Esophagus squamous epithelium (tissue), 5 donors: ENCODE measurements around the gene PPP2R3C. TPM values are rescaled to one million over a fixed set of nuclear protein-coding genes. Genes with fewer than 3 reads are reported as not detected.

ENCODE experiments used
- DNase-seq: peaks from one replicate; lab custom pipeline; 2025; lab: John Stamatoyannopoulos, UW
- H3K27ac ChIP-seq, 4 donors: fragments of 200-600 bp; sonication (generic); one replicate each; pipeline ENCODE4 v1.5.1; 2016 to 2019; ENCODE audit warnings: mild to moderate bottlenecking in 1 of 4
- H3K27me3 ChIP-seq, 4 donors: fragments of 200-600 bp; sonication (generic); 1 replicate in 3 of 4; 2 replicates in 1 of 4; pipeline versions ENCODE4 v1.5.1 to v1.6.0; 2017 to 2021; ENCODE audit warnings: antibody characterized with exemption in 1 of 4
- H3K36me3 ChIP-seq, 3 donors: fragments of 200-600 bp; sonication (generic); one replicate each; pipeline ENCODE4 v1.5.1; 2016 to 2019
- H3K4me1 ChIP-seq, 3 donors: fragments of 200-600 bp; sonication (generic); one replicate each; pipeline ENCODE4 v1.5.1; 2017 to 2019
- H3K4me3 ChIP-seq, 4 donors: fragments of 200-600 bp; sonication (generic); 1 replicate in 3 of 4; 2 replicates in 1 of 4; pipeline ENCODE4 v1.5.1; 2016 to 2019; ENCODE audit warnings: mild to moderate bottlenecking in 2 of 4, moderate library complexity in 1 of 4
- H3K9me3 ChIP-seq, 3 donors: fragments of 200-600 bp; sonication (generic); one replicate each; pipeline ENCODE4 v1.5.1; 2016 to 2019
- CTCF ChIP-seq, 6 experiments: fragments of 450-650 bp in 4 of 6; fragments of 200-600 bp in 2 of 6; sonication (generic) in 2 of 6; IDR thresholded peaks; one replicate each; pipeline ENCODE4 v1.5.1; 2016 to 2019; ENCODE audit warnings: antibody characterized with exemption in 6 of 6, mild to moderate bottlenecking in 4 of 6, moderate library complexity in 4 of 6
- POLR2A ChIP-seq, 4 donors: fragments of 450-650 bp; IDR thresholded peaks; one replicate each; pipeline ENCODE4 v1.6.1; 2017; ENCODE audit warnings: antibody characterized with exemption in 4 of 4, mild to moderate bottlenecking in 4 of 4, moderate library complexity in 3 of 4
- WGBS, 2 donors: methylation state at CpG; one replicate each; pipeline ENCODE4 v1.1.5; 2018; 5-methylcytosine and 5-hydroxymethylcytosine counted together
- intact Hi-C: fragments of 100-400 bp; cut with DNase I; formaldehyde crosslinking; loops from one replicate; pipeline ENCODE4 v1.15.0; 2022
- total RNA-seq, 4 donors: library from RNA; depleted of rRNA; stranded (reverse); fragments of >200 nt; gene quantifications; one replicate each; pipeline ENCODE4 v1.1.0, GENCODE V29; 2016
- donor health status: DM: yes; HTN: yes; CAD: no.

PPP2R3C gene
- total RNA-seq, 4 donors from 2014 or later: 7.1 to 23.9 (median 13.5) TPM

DNA sequence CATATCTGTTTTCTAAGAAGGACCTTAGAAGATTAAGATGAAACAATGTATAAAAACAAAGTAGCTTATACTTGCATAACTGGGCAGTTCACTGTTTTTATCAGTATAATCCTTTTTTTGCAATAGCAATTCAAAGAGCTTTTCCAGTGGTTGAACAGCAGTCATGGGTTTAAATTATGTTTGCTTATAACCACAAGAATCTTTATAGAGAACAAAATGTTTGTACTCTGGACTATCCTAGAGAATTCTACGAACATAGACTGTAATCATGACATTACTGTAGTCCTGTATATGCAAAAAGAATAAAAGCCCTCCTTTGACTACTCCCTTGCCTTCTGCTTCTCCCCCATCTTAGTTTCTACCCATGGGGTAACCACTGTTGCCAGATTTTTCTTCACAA lies 70.0 kb downstream of the PPP2R3C start:
- TF ChIP-seq CTCF (IDR thresholded peaks at IDR 0.05): no peak
- no peak for TF ChIP-seq POLR2A (IDR thresholded peaks at IDR 0.05)
- 68 to 80% methylated on average over 1 of the region's 1 CpG for WGBS, 2 donors
- H3K4me1 ChIP-seq: peaks cover 6 to 50% (median 14%) of the 10 kb centered on the region in 3 donors
- peaks cover 0 to 79% (median 3%) of the 10 kb centered on the region in 3 donors for H3K36me3 ChIP-seq
- no peaks in the 10 kb centered on the region for H3K9me3 ChIP-seq
- H3K27me3 ChIP-seq: no peaks in the 10 kb centered on the region
- no peak overlapping the region for H3K4me3 ChIP-seq
- DNase-seq: no peak
- H3K27ac ChIP-seq: no peak overlapping the region
- intact Hi-C loops: no loop called here

DNA sequence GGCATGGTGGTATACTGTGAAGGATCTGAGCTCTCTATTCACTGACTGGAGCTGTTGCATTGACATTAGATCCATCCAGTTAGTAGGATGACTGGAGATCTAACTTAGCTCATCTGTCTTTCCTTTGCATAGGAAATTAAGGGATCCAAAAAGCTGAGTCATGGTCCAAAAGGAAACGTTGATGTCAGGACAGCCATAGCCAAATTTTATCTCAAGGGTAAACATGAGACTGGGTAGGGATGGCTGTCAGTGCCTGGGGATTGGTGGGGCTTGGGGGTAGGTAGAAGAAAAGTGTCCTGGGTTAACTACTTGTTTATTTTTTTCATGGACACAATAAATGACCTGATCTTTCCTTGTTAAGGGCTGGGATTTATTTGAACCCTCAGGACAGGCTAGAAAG lies 71.1 kb downstream of the PPP2R3C start:
- Histone ChIP-seq H3K9me3 (no peaks in the 10 kb centered on the region), H3K4me1 (peaks cover 6 to 53% (median 14%) of the 10 kb centered on the region in 3 donors), H3K36me3 (peaks cover 0 to 68% (median 0%) of the 10 kb centered on the region in 3 donors), H3K27ac (peak overlapping the region in 1 of 4 donors; percentile 48), H3K27me3 (no peaks in the 10 kb centered on the region), H3K4me3 (no peak overlapping the region)
- intact Hi-C loops: no loop called here
- no peak for DNase-seq
- 0 to 8% methylated on average over 1 of the region's 1 CpG for WGBS, 2 donors
- TF ChIP-seq CTCF (IDR thresholded peaks at IDR 0.05): no peak
- TF ChIP-seq POLR2A (IDR thresholded peaks at IDR 0.05): no peak

GRCh38 chr14:35047976-35048513 lies 73.7 kb downstream of the PPP2R3C start:
- Histone ChIP-seq H3K9me3 (no peaks in the 10 kb centered on the region), H3K27ac (no peak overlapping the region), H3K27me3 (no peaks in the 10 kb centered on the region), H3K4me1 (peaks cover 6 to 62% (median 16%) of the 10 kb centered on the region in 3 donors), H3K36me3 (peaks cover 0 to 43% (median 0%) of the 10 kb centered on the region in 3 donors), H3K4me3 (no peak overlapping the region)
- TF ChIP-seq CTCF (IDR thresholded peaks at IDR 0.05): no peak
- TF ChIP-seq POLR2A (IDR thresholded peaks at IDR 0.05): no peak
- intact Hi-C loops: loop anchor here (5.0 kb wide), 1 partner anchor 66 kb away; the partner anchor contains the start of gene SRP54
- DNase-seq: no peak
- 72 to 79% methylated on average over 4 of the region's 4 CpGs for WGBS, 2 donors

GRCh38 chr14:35046751-35047536 lies 74.8 kb downstream of the PPP2R3C start:
- peaks cover 6 to 59% (median 16%) of the 10 kb centered on the region in 3 donors for H3K4me1 ChIP-seq
- TF ChIP-seq CTCF (IDR thresholded peaks at IDR 0.05) (peak in 3 of 6 experiments; percentile 18 to 28 (median 18)), POLR2A (IDR thresholded peaks at IDR 0.05) (no peak)
- peak; percentile 26 for DNase-seq
- H3K9me3 ChIP-seq: no peaks in the 10 kb centered on the region
- WGBS, 2 donors: 15 to 28% methylated on average over 17 to 22 of the region's 23 CpGs
- H3K27ac ChIP-seq: peak overlapping the region; percentile 98 to 100 (median 99)
- no peaks in the 10 kb centered on the region for H3K27me3 ChIP-seq
- peaks cover 0 to 32% (median 0%) of the 10 kb centered on the region in 3 donors for H3K36me3 ChIP-seq
- peak overlapping the region; percentile 86 to 94 (median 88) for H3K4me3 ChIP-seq
- intact Hi-C loops: loop anchor here (5.0 kb wide), 1 partner anchor 65 kb away; the partner anchor contains the start of gene SRP54
